Measurements from ENCODE around the gene POLR2B.
"Not testable (repeated sequence)": the region's sequence is repeated elsewhere in the genome, so short reads cannot be mapped to it uniquely, and the experiment has no call there.

POLR2B gene

DNA sequence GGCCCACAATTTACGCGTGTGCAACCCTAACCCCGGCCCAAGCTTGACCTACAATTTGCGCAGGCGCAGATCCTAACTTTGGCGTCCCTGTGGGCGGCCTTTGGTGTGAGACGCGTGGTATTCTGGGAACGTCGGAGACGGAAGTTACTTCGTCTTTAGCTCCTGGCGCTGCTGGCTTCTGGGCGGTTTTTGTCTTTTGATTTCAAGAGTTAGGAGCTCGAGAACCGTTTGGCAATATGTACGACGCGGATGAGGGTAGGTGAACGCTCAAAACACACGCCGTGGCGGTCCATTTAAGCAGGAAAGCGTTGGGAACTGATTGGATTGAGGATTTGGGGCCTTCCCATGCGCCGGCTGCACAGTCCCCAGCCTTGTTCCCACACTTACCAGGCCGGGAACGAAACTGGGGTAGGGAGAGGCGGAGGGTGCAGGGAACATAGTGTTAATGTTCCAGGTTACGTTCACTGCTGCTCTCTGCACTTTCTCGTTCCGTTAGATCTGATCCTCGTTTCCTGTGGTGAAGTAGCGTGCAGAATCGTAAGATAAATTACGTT, at the start of gene POLR2B:
POLR2B (plus strand) TSS at position 147 of the 554 bp plus-strand sequence; CDS start at position 237, 90 bp downstream.
- peak within 1 kb of the TSS; percentile 53 for H3K9ac ChIP-seq
- peak within 1 kb of the TSS; percentile 88 for H3K4me3 ChIP-seq (ENCODE audit: low read depth, low read length)
- peak within 1 kb of the TSS; percentile 82 for H3K4me2 ChIP-seq (ENCODE audit: low read length)
- H2AFZ ChIP-seq, result peak within 1 kb of the TSS; percentile 90
- H3K27me3 ChIP-seq (ENCODE audit: control insufficient read depth, insufficient read depth, low read length), result no peaks in the 10 kb centered on the region
- no peaks in the 10 kb centered on the region for H3K9me3 ChIP-seq (ENCODE audit: control insufficient read depth, low read length)
- TF ChIP-seq, protein P1, sequence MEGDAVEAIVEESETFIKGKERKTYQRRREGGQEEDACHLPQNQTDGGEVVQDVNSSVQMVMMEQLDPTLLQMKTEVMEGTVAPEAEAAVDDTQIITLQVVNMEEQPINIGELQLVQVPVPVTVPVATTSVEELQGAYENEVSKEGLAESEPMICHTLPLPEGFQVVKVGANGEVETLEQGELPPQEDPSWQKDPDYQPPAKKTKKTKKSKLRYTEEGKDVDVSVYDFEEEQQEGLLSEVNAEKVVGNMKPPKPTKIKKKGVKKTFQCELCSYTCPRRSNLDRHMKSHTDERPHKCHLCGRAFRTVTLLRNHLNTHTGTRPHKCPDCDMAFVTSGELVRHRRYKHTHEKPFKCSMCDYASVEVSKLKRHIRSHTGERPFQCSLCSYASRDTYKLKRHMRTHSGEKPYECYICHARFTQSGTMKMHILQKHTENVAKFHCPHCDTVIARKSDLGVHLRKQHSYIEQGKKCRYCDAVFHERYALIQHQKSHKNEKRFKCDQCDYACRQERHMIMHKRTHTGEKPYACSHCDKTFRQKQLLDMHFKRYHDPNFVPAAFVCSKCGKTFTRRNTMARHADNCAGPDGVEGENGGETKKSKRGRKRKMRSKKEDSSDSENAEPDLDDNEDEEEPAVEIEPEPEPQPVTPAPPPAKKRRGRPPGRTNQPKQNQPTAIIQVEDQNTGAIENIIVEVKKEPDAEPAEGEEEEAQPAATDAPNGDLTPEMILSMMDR (IDR thresholded peaks at IDR 0.05), result no peak
- no peaks in the 10 kb centered on the region for H3K36me3 ChIP-seq (ENCODE audit: control insufficient read depth, insufficient read depth, low read length)
- H3K4me1 ChIP-seq, result no peaks in the 10 kb centered on the region
- H3K27ac ChIP-seq, result peak within 1 kb of the TSS; percentile 80
- peaks cover 20% of the 10 kb centered on the region for H3K79me2 ChIP-seq

- no peaks in the 10 kb centered on the region for H3K36me3 ChIP-seq (ENCODE audit: control insufficient read depth, insufficient read depth, low read length)
- H3K9ac ChIP-seq, result no peak overlapping the region
- no peak overlapping the region for H2AFZ ChIP-seq
- H3K27me3 ChIP-seq (ENCODE audit: control insufficient read depth, insufficient read depth, low read length), result no peaks in the 10 kb centered on the region
- peaks cover 8% of the 10 kb centered on the region for H3K79me2 ChIP-seq
- H3K4me3 ChIP-seq (ENCODE audit: low read depth, low read length), result no peak overlapping the region
- no peak overlapping the region for H3K4me2 ChIP-seq (ENCODE audit: low read length)
- H3K27ac ChIP-seq, result no peak overlapping the region
- no peaks in the 10 kb centered on the region for H3K9me3 ChIP-seq (ENCODE audit: control insufficient read depth, low read length)
- no peaks in the 10 kb centered on the region for H3K4me1 ChIP-seq
- TF ChIP-seq, protein P1 (IDR thresholded peaks at IDR 0.05), result no peak
Observed at GRCh38 chr4:56930638-56931037, 48.1 kb upstream of the POLR2B start.

DNA sequence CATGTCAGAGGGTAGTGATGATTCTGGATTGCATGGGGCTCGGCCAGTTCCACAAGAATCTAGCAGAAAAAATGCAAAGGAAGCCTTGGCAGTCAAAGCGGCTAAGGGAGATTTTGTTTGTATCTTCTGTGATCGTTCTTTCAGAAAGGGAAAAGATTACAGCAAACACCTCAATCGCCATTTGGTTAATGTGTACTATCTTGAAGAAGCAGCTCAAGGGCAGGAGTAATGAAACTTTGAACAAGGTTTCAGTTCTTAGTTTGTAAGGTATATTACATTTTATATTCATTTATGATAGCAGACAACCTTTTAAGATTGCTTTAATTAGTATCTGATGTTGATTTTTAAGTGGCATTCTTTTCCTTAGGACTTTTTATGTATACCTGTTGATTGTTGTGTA, 46.8 kb upstream of the POLR2B start:
- Histone ChIP-seq H3K27ac (no peak overlapping the region), H3K27me3 (ENCODE audit: control insufficient read depth, insufficient read depth, low read length) (no peaks in the 10 kb centered on the region), H3K4me3 (ENCODE audit: low read depth, low read length) (no peak overlapping the region), H2AFZ (no peak overlapping the region), H3K36me3 (ENCODE audit: control insufficient read depth, insufficient read depth, low read length) (no peaks in the 10 kb centered on the region), H3K79me2 (peaks cover 3% of the 10 kb centered on the region), H3K9ac (no peak overlapping the region), H3K4me1 (no peaks in the 10 kb centered on the region), H3K9me3 (ENCODE audit: control insufficient read depth, low read length) (no peaks in the 10 kb centered on the region), H3K4me2 (ENCODE audit: low read length) (no peak overlapping the region)
- TF ChIP-seq, protein P1 (IDR thresholded peaks at IDR 0.05), result no peak

DNA sequence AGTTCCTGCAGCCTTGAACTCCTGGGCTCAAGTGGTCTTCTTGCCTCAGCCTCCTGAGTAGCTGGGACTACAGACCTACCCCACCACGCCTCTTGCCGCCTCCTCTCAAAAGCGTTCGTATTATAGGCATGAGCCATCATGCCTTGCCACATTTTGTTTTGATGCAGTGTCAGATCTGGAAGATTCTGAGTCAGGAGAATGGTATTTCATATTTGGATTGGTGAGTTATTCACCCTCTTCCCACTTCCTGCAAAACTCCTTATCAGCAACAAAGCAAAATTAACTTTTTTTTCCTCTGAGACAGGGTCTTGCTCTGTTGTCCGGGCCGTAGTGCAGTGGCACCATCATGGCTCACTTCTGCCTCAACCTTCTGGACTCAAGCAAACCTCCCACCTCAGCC, 41.4 kb upstream of the POLR2B start:
- H3K9me3 ChIP-seq (ENCODE audit: control insufficient read depth, low read length), result no peaks in the 10 kb centered on the region
- no peak overlapping the region for H3K9ac ChIP-seq
- H3K27ac ChIP-seq, result no peak overlapping the region
- TF ChIP-seq, protein P1 (IDR thresholded peaks at IDR 0.05), result no peak
- no peaks in the 10 kb centered on the region for H3K36me3 ChIP-seq (ENCODE audit: control insufficient read depth, insufficient read depth, low read length)
- H3K4me1 ChIP-seq, result no peaks in the 10 kb centered on the region
- no peak overlapping the region for H3K4me3 ChIP-seq (ENCODE audit: low read depth, low read length)
- no peak overlapping the region for H3K4me2 ChIP-seq (ENCODE audit: low read length)
- H3K79me2 ChIP-seq, result no peaks in the 10 kb centered on the region
- no peak overlapping the region for H2AFZ ChIP-seq
- no peaks in the 10 kb centered on the region for H3K27me3 ChIP-seq (ENCODE audit: control insufficient read depth, insufficient read depth, low read length)

- not testable (repeated sequence) for H3K79me2 ChIP-seq; H3K9ac ChIP-seq; H3K9me3 ChIP-seq (ENCODE audit: control insufficient read depth, low read length); H3K27ac ChIP-seq; H3K36me3 ChIP-seq (ENCODE audit: control insufficient read depth, insufficient read depth, low read length); H3K4me2 ChIP-seq (ENCODE audit: low read length); H3K27me3 ChIP-seq (ENCODE audit: control insufficient read depth, insufficient read depth, low read length); H2AFZ ChIP-seq; H3K4me1 ChIP-seq; H3K4me3 ChIP-seq (ENCODE audit: low read depth, low read length)
Observed at GRCh38 chr4:56939826-56940225, 38.9 kb upstream of the POLR2B start.
